Panc1 (cell line): ENCODE results near the gene RIMBP2. TPM values are rescaled to one million over a fixed set of nuclear protein-coding genes. Genes with fewer than 3 reads are reported as not detected.
A peak's percentile ranks its signal among the peaks of the same experiment; 100 is the strongest.

Experiments
- ATAC-seq: fragments of 200-7000 bp; cut with Tn5 transposase; 2 replicates; pipeline ENCODE4 v1.9.1; 2020; ENCODE audit warnings: mild to moderate bottlenecking, moderate library complexity
- BruUV-seq: library from RNA; stranded (reverse); fragments of 400-500 nt; replicated peaks from 2 replicates; lab custom pipeline; 2021; lab: Mats Ljungman, UMichigan
- CTCF ChIA-PET: fragments of 300-600 bp; sonication (Branson Sonifier 250); formaldehyde crosslinking; loops from one replicate; lab custom pipeline; 2022; ENCODE audit warnings: antibody characterized with exemption; lab: Charles Lee
- POLR2A ChIA-PET: fragments of 300-600 bp; sonication (Branson Sonifier 250); formaldehyde crosslinking; loops from one replicate; lab custom pipeline; 2022; ENCODE audit warnings: antibody characterized with exemption; lab: Charles Lee
- DNase-seq: peaks from one replicate; pipeline ENCODE4 v3.0.0-alpha.2; 2010; ENCODE audit warnings: low read depth, low spot score
- H3K27ac ChIP-seq: 2 replicates; pipeline ENCODE4 v1.5.1; 2011; ENCODE audit warnings: mild to moderate bottlenecking, low read length, inconsistent platforms
- H3K27me3 ChIP-seq: fragments of 200-500 bp; sonication (Bioruptor generic); 2 replicates; pipeline ENCODE4 v1.6.0; 2014; ENCODE audit warnings: low read length, inconsistent platforms; ENCODE audit not compliant: control insufficient read depth, insufficient read depth
- H3K36me3 ChIP-seq: fragments of 200-500 bp; sonication (Bioruptor generic); 2 replicates; pipeline ENCODE4 v1.5.1; 2014; ENCODE audit warnings: inconsistent platforms, mild to moderate bottlenecking, low read length, moderate library complexity; ENCODE audit not compliant: control insufficient read depth, insufficient read depth
- H3K4me1 ChIP-seq: 2 replicates; pipeline ENCODE4 v1.5.1; 2011; ENCODE audit warnings: inconsistent platforms, mild to moderate bottlenecking, low read length, moderate library complexity; ENCODE audit not compliant: control insufficient read depth, insufficient read depth
- H3K4me3 ChIP-seq, 2 experiments: 2 replicates each; pipeline ENCODE4 v1.5.1; 2011 to 2012; ENCODE audit warnings: low read depth in 2 of 2, low read length in 2 of 2, mild to moderate bottlenecking in 2 of 2, inconsistent platforms in 1 of 2, moderate library complexity in 1 of 2
- H3K9me3 ChIP-seq: fragments of 200-500 bp; sonication (Bioruptor generic); 2 replicates; pipeline ENCODE4 v1.5.1; 2014; ENCODE audit warnings: low read depth, mild to moderate bottlenecking, inconsistent platforms, low read length, moderate library complexity; ENCODE audit not compliant: control insufficient read depth, insufficient read depth
- POLR2AphosphoS5 ChIP-seq: IDR thresholded peaks from 2 replicates; pipeline ENCODE4 v1.6.1; 2012; ENCODE audit warnings: mild to moderate bottlenecking, low read depth, low read length, moderate library complexity
- SIN3A ChIP-seq: IDR thresholded peaks from 2 replicates; pipeline ENCODE4 v1.6.1; 2012; ENCODE audit warnings: low read depth, mild to moderate bottlenecking, low read length, moderate library complexity, borderline replicate concordance; ENCODE audit not compliant: insufficient read depth
- TCF7L2 ChIP-seq: IDR thresholded peaks from 2 replicates; pipeline ENCODE4 v1.6.1; 2011; ENCODE audit warnings: mild to moderate bottlenecking, low read depth, low read length, inconsistent platforms
- in situ Hi-C: cut with HindIII; loops from 2 replicates; pipeline ENCODE4 v1.10.0; 2016; ENCODE audit warnings: low sequenced_read_pairs, low pct_unique_long_range_greater_than_20kb
- intact Hi-C: fragments of 100-400 bp; cut with micrococcal nuclease; formaldehyde crosslinking; loops from one replicate; pipeline ENCODE4 v1.10.0; 2022; ENCODE audit not compliant: unreplicated experiment
- total RNA-seq: library from RNA; stranded (reverse); gene quantifications from one replicate; pipeline ENCODE4 v1.2.1, GENCODE V29; 2021; ENCODE audit not compliant: unreplicated experiment
- TF ChIP-seq, protein P1 (sequence below): fragments of 450-650 bp; IDR thresholded peaks from 2 replicates; pipeline ENCODE4 v1.5.1; 2017; ENCODE audit warnings: mild to moderate bottlenecking
- TF ChIP-seq, protein P2 (sequence below), 2 experiments: IDR thresholded peaks; 2 replicates each; pipeline ENCODE4 v1.6.1; 2011 to 2012; ENCODE audit warnings: low read depth in 2 of 2, control low read depth in 1 of 2, low read length in 1 of 2, mild to moderate bottlenecking in 1 of 2, moderate library complexity in 1 of 2; ENCODE audit not compliant: insufficient read depth in 1 of 2

Gene RIMBP2
- total RNA-seq, 1 experiment from 2014 or later: not detected

DNA sequence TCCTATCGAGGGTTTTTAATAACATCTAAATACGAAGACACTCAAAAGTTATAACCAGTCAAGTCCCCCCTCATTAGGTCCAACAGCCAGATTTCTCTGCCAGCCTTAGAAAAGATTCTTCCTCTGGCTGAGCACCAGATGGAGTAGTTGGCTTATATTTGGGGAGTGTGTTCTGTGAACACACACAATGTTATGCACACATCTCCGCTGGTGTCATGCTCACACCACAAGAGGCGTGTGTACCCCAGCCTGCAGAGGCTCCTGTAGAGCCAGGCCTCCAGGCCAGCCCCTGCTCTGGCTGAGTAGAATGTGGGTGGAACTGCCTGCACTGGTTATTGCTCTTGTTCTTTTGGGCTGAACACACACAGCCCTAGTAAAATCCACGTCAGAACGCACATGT lies 314.4 kb downstream of the RIMBP2 start:
- ATAC-seq: peak; percentile 85
- in situ Hi-C loops (no loop called here), intact Hi-C loops (loop anchor here (1.0 to 5.0 kb wide), 2 partner anchors 347 to 416 kb away; no protein-coding TSS in a partner anchor)
- ChIA-PET POLR2A (no interaction called here), CTCF (interaction anchor here (0.8 kb wide), 1 partner anchor 346 kb away, joined by 6 read pairs; no protein-coding TSS in a partner anchor)
- DNase-seq: no peak
- TF ChIP-seq, protein P1, sequence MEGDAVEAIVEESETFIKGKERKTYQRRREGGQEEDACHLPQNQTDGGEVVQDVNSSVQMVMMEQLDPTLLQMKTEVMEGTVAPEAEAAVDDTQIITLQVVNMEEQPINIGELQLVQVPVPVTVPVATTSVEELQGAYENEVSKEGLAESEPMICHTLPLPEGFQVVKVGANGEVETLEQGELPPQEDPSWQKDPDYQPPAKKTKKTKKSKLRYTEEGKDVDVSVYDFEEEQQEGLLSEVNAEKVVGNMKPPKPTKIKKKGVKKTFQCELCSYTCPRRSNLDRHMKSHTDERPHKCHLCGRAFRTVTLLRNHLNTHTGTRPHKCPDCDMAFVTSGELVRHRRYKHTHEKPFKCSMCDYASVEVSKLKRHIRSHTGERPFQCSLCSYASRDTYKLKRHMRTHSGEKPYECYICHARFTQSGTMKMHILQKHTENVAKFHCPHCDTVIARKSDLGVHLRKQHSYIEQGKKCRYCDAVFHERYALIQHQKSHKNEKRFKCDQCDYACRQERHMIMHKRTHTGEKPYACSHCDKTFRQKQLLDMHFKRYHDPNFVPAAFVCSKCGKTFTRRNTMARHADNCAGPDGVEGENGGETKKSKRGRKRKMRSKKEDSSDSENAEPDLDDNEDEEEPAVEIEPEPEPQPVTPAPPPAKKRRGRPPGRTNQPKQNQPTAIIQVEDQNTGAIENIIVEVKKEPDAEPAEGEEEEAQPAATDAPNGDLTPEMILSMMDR: peak; percentile 55
- no peak for TF ChIP-seq TCF7L2
- no peaks in the 10 kb centered on the region for H3K9me3 ChIP-seq
- no peak overlapping the region for H3K4me3 ChIP-seq
- no peaks in the 10 kb centered on the region for H3K4me1 ChIP-seq
- no TSS peak for BruUV-seq
- no peaks in the 10 kb centered on the region; the same call in 1 of the 2 replicates for H3K27me3 ChIP-seq
- H3K27ac ChIP-seq: no peak overlapping the region
- no peaks in the 10 kb centered on the region for H3K36me3 ChIP-seq

DNA sequence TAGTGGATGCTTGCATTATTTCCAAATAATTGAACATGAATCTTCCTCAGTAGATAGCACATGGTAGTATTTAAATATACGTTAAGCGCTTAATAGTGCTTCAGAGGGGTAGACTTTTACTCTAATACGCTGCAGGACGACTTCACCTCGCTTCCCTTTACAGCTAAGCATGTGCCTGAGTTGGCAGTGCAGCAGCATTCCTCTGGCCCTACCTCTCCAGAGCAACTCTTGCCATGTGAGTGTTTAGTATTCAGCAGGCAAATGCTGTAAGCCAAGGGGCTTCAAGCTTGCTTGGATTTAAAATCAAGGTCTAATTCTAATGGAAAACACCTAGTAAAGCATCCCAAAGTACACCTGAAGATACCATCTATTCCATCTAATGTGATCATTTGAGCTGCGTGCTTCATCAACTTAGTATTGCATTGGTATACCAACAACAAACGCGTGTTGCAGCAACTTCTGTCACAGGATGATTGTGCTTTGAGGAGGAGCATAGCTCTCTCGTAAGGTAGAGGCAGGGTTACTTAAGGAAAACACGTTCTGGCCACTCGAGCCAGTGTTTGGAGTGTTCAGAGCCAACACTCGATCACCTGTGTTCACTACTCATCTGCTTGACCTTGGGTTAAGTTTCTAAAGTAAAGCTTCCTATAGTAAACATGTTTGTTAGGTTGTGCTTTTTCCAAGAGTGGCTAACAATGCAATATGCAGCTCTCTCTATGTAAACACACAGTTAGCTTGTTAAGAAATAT lies 317.8 kb downstream of the RIMBP2 start:
- H3K27ac ChIP-seq: no peak overlapping the region
- TF ChIP-seq, protein P2, sequence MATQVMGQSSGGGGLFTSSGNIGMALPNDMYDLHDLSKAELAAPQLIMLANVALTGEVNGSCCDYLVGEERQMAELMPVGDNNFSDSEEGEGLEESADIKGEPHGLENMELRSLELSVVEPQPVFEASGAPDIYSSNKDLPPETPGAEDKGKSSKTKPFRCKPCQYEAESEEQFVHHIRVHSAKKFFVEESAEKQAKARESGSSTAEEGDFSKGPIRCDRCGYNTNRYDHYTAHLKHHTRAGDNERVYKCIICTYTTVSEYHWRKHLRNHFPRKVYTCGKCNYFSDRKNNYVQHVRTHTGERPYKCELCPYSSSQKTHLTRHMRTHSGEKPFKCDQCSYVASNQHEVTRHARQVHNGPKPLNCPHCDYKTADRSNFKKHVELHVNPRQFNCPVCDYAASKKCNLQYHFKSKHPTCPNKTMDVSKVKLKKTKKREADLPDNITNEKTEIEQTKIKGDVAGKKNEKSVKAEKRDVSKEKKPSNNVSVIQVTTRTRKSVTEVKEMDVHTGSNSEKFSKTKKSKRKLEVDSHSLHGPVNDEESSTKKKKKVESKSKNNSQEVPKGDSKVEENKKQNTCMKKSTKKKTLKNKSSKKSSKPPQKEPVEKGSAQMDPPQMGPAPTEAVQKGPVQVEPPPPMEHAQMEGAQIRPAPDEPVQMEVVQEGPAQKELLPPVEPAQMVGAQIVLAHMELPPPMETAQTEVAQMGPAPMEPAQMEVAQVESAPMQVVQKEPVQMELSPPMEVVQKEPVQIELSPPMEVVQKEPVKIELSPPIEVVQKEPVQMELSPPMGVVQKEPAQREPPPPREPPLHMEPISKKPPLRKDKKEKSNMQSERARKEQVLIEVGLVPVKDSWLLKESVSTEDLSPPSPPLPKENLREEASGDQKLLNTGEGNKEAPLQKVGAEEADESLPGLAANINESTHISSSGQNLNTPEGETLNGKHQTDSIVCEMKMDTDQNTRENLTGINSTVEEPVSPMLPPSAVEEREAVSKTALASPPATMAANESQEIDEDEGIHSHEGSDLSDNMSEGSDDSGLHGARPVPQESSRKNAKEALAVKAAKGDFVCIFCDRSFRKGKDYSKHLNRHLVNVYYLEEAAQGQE (IDR thresholded peaks at IDR 0.05; ENCODE audit: insufficient read depth in 1 of 2, low read depth in 2 of 2, low read length in 1 of 2): no peak
- TF ChIP-seq, protein P1: no peak
- TF ChIP-seq POLR2AphosphoS5 (no peak), SIN3A (no peak), TCF7L2 (no peak)
- intact Hi-C loops: no loop called here
- H3K36me3 ChIP-seq: no peaks in the 10 kb centered on the region
- ChIA-PET CTCF (no interaction called here), POLR2A (no interaction called here)
- H3K4me1 ChIP-seq: no peaks in the 10 kb centered on the region
- DNase-seq: no peak
- in situ Hi-C loops: loop anchor here (10.0 kb wide), 1 partner anchor 347 kb away; no protein-coding TSS in a partner anchor
- no peaks in the 10 kb centered on the region; the same call in none of the 2 replicates for H3K27me3 ChIP-seq
- no TSS peak for BruUV-seq
- ATAC-seq: no peak
- no peak overlapping the region for H3K4me3 ChIP-seq
- no peaks in the 10 kb centered on the region for H3K9me3 ChIP-seq
